ENCODE results near the gene FCGR1A.
"Not testable (repeated sequence)": the region's sequence is repeated elsewhere in the genome, so short reads cannot be mapped to it uniquely, and the experiment has no call there.

DNA sequence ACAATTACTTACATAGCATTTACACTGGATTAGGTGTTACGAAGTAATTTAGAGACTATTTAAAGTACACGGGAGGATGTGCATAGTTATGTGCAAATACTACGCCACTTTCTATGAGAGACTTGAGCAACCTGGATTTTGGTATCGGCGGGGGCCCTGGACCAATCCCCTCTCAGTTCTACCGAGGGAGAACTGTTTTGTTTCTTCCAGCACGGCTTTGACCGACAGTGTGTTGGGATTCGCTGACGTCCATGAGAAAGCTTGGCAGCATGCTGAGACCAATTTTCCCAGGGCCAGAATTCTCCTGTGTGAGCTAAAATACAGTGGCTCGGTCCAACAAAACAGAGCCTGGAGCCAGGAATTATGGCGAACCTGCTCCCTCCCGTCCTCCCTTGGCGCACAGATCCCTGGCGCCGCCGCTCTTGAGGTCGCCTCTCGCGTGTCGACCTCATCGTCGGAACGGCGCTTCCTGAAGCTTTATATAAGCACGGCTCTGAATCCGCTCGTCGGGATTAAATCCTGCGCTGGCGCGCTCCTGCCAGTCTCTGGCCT lies 49.3 kb downstream of the FCGR1A start:
- not testable (repeated sequence) for TF ChIP-seq CREB1, FOXK1 (CRISPR knock-in tag; IDR thresholded peaks at IDR 0.05)
- TF ChIP-seq, protein P1, sequence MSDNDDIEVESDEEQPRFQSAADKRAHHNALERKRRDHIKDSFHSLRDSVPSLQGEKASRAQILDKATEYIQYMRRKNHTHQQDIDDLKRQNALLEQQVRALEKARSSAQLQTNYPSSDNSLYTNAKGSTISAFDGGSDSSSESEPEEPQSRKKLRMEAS (CRISPR knock-in tag; IDR thresholded peaks at IDR 0.05), result not testable (repeated sequence)
- TF ChIP-seq, protein P2, sequence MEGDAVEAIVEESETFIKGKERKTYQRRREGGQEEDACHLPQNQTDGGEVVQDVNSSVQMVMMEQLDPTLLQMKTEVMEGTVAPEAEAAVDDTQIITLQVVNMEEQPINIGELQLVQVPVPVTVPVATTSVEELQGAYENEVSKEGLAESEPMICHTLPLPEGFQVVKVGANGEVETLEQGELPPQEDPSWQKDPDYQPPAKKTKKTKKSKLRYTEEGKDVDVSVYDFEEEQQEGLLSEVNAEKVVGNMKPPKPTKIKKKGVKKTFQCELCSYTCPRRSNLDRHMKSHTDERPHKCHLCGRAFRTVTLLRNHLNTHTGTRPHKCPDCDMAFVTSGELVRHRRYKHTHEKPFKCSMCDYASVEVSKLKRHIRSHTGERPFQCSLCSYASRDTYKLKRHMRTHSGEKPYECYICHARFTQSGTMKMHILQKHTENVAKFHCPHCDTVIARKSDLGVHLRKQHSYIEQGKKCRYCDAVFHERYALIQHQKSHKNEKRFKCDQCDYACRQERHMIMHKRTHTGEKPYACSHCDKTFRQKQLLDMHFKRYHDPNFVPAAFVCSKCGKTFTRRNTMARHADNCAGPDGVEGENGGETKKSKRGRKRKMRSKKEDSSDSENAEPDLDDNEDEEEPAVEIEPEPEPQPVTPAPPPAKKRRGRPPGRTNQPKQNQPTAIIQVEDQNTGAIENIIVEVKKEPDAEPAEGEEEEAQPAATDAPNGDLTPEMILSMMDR (IDR thresholded peaks at IDR 0.05), result not testable (repeated sequence)
- TF ChIP-seq, protein P3, sequence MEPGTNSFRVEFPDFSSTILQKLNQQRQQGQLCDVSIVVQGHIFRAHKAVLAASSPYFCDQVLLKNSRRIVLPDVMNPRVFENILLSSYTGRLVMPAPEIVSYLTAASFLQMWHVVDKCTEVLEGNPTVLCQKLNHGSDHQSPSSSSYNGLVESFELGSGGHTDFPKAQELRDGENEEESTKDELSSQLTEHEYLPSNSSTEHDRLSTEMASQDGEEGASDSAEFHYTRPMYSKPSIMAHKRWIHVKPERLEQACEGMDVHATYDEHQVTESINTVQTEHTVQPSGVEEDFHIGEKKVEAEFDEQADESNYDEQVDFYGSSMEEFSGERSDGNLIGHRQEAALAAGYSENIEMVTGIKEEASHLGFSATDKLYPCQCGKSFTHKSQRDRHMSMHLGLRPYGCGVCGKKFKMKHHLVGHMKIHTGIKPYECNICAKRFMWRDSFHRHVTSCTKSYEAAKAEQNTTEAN (CRISPR knock-in tag; IDR thresholded peaks at IDR 0.05), result not testable (repeated sequence)
- TF ChIP-seq, protein P4, sequence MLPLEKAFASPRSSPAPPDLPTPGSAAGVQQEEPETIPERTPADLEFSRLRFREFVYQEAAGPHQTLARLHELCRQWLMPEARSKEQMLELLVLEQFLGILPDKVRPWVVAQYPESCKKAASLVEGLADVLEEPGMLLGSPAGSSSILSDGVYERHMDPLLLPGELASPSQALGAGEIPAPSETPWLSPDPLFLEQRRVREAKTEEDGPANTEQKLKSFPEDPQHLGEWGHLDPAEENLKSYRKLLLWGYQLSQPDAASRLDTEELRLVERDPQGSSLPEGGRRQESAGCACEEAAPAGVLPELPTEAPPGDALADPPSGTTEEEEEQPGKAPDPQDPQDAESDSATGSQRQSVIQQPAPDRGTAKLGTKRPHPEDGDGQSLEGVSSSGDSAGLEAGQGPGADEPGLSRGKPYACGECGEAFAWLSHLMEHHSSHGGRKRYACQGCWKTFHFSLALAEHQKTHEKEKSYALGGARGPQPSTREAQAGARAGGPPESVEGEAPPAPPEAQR (CRISPR knock-in tag; IDR thresholded peaks at IDR 0.05), result not testable (repeated sequence)
